H9 (cell line): ENCODE data around the gene ZNF784. TPM values are rescaled to one million over a fixed set of nuclear protein-coding genes. Genes with fewer than 3 reads are reported as not detected.
A peak's percentile ranks its signal among the peaks of the same experiment; 100 is the strongest.

Experiments
- DNase-seq: peaks from one replicate; pipeline ENCODE4 v3.0.0-alpha.2; 2017
- H2AFZ ChIP-seq: one replicate; pipeline ENCODE4 v1.6.1; 2013; ENCODE audit warnings: mild to moderate bottlenecking, low read length, control low read depth, moderate library complexity
- H2AK5ac ChIP-seq: 2 replicates; pipeline ENCODE4 v1.6.1; 2013; ENCODE audit warnings: low read length, control low read depth, mixed read lengths; ENCODE audit not compliant: insufficient read length
- H2BK120ac ChIP-seq: one replicate; pipeline ENCODE4 v1.6.1; 2013; ENCODE audit warnings: low read depth, mild to moderate bottlenecking, low read length, control low read depth, inconsistent platforms; ENCODE audit not compliant: poor library complexity, severe bottlenecking
- H2BK12ac ChIP-seq: 2 replicates; pipeline ENCODE4 v1.6.1; 2013; ENCODE audit warnings: low read length, control low read depth, mixed read lengths, low read depth; ENCODE audit not compliant: insufficient read length
- H2BK15ac ChIP-seq: 2 replicates; pipeline ENCODE4 v1.6.1; 2013; ENCODE audit warnings: low read depth, low read length, control low read depth
- H2BK20ac ChIP-seq: one replicate; pipeline ENCODE4 v1.6.1; 2013; ENCODE audit warnings: low read depth, mild to moderate bottlenecking, low read length, control low read depth, inconsistent platforms; ENCODE audit not compliant: poor library complexity, severe bottlenecking
- H2BK5ac ChIP-seq: 2 replicates; pipeline ENCODE4 v1.6.1; 2013; ENCODE audit warnings: low read length, control low read depth, mixed read lengths; ENCODE audit not compliant: insufficient read length
- H3K14ac ChIP-seq: 2 replicates; pipeline ENCODE4 v1.6.1; 2013; ENCODE audit warnings: low read length, control low read depth; ENCODE audit not compliant: insufficient read depth
- H3K18ac ChIP-seq: 2 replicates; pipeline ENCODE4 v1.6.1; 2013; ENCODE audit warnings: low read depth, mild to moderate bottlenecking, mixed read lengths, low read length, control low read depth; ENCODE audit not compliant: insufficient read length
- H3K23ac ChIP-seq: 2 replicates; pipeline ENCODE4 v1.6.1; 2013; ENCODE audit warnings: low read length, control low read depth, mixed read lengths, low read depth; ENCODE audit not compliant: insufficient read length
- H3K23me2 ChIP-seq: 2 replicates; pipeline ENCODE4 v1.6.1; 2013; ENCODE audit warnings: low read depth, mild to moderate bottlenecking, mixed read lengths, low read length, control low read depth; ENCODE audit not compliant: insufficient read length, poor library complexity, severe bottlenecking
- H3K27ac ChIP-seq: 2 replicates; pipeline ENCODE4 v1.5.1; 2013; ENCODE audit warnings: low read length, control low read depth, mixed read lengths, low read depth; ENCODE audit not compliant: insufficient read length
- H3K27me3 ChIP-seq: 2 replicates; pipeline ENCODE4 v1.6.1; 2013; ENCODE audit warnings: low read length, control low read depth, inconsistent platforms; ENCODE audit not compliant: insufficient read depth
- H3K4ac ChIP-seq: 2 replicates; pipeline ENCODE4 v1.6.1; 2013; ENCODE audit warnings: low read depth, mild to moderate bottlenecking, control low read depth, inconsistent platforms, low read length, moderate library complexity
- H3K4me1 ChIP-seq: 2 replicates; pipeline ENCODE4 v1.6.1; 2013; ENCODE audit warnings: low read length, control low read depth, inconsistent platforms; ENCODE audit not compliant: insufficient read depth
- H3K4me2 ChIP-seq: 2 replicates; pipeline ENCODE4 v1.6.1; 2013; ENCODE audit warnings: low read length, control low read depth, mixed read lengths; ENCODE audit not compliant: insufficient read length, insufficient read depth
- H3K56ac ChIP-seq: 2 replicates; pipeline ENCODE4 v1.6.1; 2013; ENCODE audit warnings: low read depth, mild to moderate bottlenecking, mixed read lengths, low read length, control low read depth; ENCODE audit not compliant: insufficient read length
- H3K79me1 ChIP-seq: 2 replicates; pipeline ENCODE4 v1.6.1; 2013; ENCODE audit warnings: low read depth, mild to moderate bottlenecking, moderate library complexity, low read length, control low read depth, inconsistent platforms; ENCODE audit not compliant: insufficient read depth, poor library complexity, severe bottlenecking
- H3K79me2 ChIP-seq: 2 replicates; pipeline ENCODE4 v1.6.1; 2013; ENCODE audit warnings: low read length, control low read depth, inconsistent platforms; ENCODE audit not compliant: insufficient read depth
- H3K9ac ChIP-seq: 2 replicates; pipeline ENCODE4 v1.6.1; 2013; ENCODE audit warnings: low read length, control low read depth, mixed read lengths; ENCODE audit not compliant: insufficient read length; ENCODE audit errors: extremely low read depth
- H3K9me3 ChIP-seq: one replicate; pipeline ENCODE4 v1.6.1; 2013; ENCODE audit warnings: low read depth, low read length, inconsistent platforms; ENCODE audit not compliant: control insufficient read depth
- H3T11ph ChIP-seq: one replicate; pipeline ENCODE4 v1.6.1; 2013; ENCODE audit warnings: mild to moderate bottlenecking, low read length, control low read depth, inconsistent platforms
- H4K20me1 ChIP-seq: one replicate; pipeline ENCODE4 v1.6.1; 2013; ENCODE audit not compliant: control insufficient read depth, insufficient read length, insufficient read depth
- H4K5ac ChIP-seq: 2 replicates; pipeline ENCODE4 v1.6.1; 2013; ENCODE audit warnings: low read depth, mild to moderate bottlenecking, mixed read lengths, low read length, control low read depth; ENCODE audit not compliant: insufficient read length
- H4K8ac ChIP-seq: replicated peaks from 2 replicates; pipeline ENCODE4 v1.6.1; 2013; ENCODE audit warnings: low read length, control low read depth, mixed read lengths, low read depth; ENCODE audit not compliant: insufficient read length
- H4K91ac ChIP-seq: 2 replicates; pipeline ENCODE4 v1.6.1; 2013; ENCODE audit warnings: low read depth, mild to moderate bottlenecking, moderate library complexity, mixed read lengths, low read length, control low read depth; ENCODE audit not compliant: insufficient read length
- H3K27ac Mint-ChIP-seq, 3 experiments: 2 replicates in 2 of 3; 3 replicates in 1 of 3; pipeline ENCODE4 v1.8.0; 2020 to 2021; ENCODE audit warnings: mixed read lengths in 3 of 3, mild to moderate bottlenecking in 1 of 3, moderate library complexity in 1 of 3
- H3K27me3 Mint-ChIP-seq: 2 replicates; pipeline ENCODE4 v1.8.0; 2021; ENCODE audit warnings: low read depth, mild to moderate bottlenecking, moderate library complexity, mixed read lengths
- H3K36me3 Mint-ChIP-seq, 3 experiments: 2 replicates in 2 of 3; 3 replicates in 1 of 3; pipeline ENCODE4 v1.8.0; 2020 to 2021; ENCODE audit warnings: low read depth in 3 of 3, mixed read lengths in 3 of 3; ENCODE audit not compliant: insufficient read depth in 1 of 3
- H3K4me1 Mint-ChIP-seq, 2 experiments: 2 replicates each; pipeline ENCODE4 v1.8.0; 2020; ENCODE audit warnings: mixed read lengths in 2 of 2
- H3K4me3 Mint-ChIP-seq, 2 experiments: 2 replicates in 1 of 2; 3 replicates in 1 of 2; pipeline ENCODE4 v1.8.0; 2020 to 2021; ENCODE audit warnings: mild to moderate bottlenecking in 2 of 2, mixed read lengths in 2 of 2, moderate library complexity in 1 of 2
- H3K9me3 Mint-ChIP-seq, 2 experiments: 2 replicates in 1 of 2; 3 replicates in 1 of 2; pipeline ENCODE4 v1.8.0; 2020; ENCODE audit warnings: mild to moderate bottlenecking in 2 of 2, mixed read lengths in 2 of 2, moderate library complexity in 1 of 2
- WGBS: extraction: QIAGEN DNeasy Blood & Tissue Kit; methylation state at CpG from one replicate; pipeline ENCODE4 v1.1.7; 2013; ENCODE audit warnings: missing lambda C conversion rate, low lambda C conversion rate, mixed read lengths; ENCODE audit not compliant: insufficient read length; ENCODE audit errors: extremely low coverage; 5-methylcytosine and 5-hydroxymethylcytosine counted together
- total RNA-seq: library from RNA; stranded (reverse); gene quantifications from 2 replicates; pipeline ENCODE4 v1.2.1, GENCODE V29; 2021
- TF ChIP-seq, protein P1 (sequence below): fragments of 200-600 bp; sonication (generic); conservative IDR thresholded peaks from 3 replicates; pipeline ENCODE4 v1.8.0; 2021; ENCODE audit warnings: antibody characterized with exemption, mild to moderate bottlenecking

The ZNF784 gene
- total RNA-seq, 1 experiment from 2014 or later: 10.7 TPM

DNA sequence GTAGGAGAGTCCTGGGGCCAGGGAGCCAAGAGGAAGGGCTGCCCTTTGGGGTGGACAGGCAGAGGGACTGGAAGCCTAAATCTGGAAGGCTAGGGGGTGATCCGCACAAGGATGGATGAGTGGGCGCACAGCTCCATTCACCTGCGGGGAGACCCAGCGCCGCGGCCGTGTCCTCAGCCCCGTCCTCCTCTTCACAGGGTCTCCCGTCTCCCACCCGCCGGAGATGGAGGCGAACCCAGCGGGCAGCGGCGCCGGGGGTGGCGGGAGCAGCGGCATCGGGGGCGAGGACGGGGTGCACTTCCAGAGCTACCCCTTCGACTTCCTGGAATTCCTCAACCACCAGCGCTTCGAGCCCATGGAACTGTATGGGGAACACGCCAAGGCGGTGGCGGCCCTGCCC, 11.0 kb downstream of the ZNF784 start:
- H3K23me2 ChIP-seq: no peaks in the 10 kb centered on the region
- H2BK20ac ChIP-seq: no peak overlapping the region
- no peak overlapping the region for H2BK120ac ChIP-seq
- no peak overlapping the region for H2BK12ac ChIP-seq
- no peak overlapping the region for H3K4ac ChIP-seq
- H3K4me1 ChIP-seq: no peaks in the 10 kb centered on the region
- no peak overlapping the region for H4K5ac ChIP-seq
- H2AFZ ChIP-seq: no peak overlapping the region
- H4K91ac ChIP-seq: no peak overlapping the region
- 0 out of 2 replicates have a peak, but pooled peaks cover 1% of the 10 kb centered on the region for H3K79me2 ChIP-seq
- H2AK5ac ChIP-seq: no peak overlapping the region
- no peak overlapping the region for H3T11ph ChIP-seq
- DNase-seq: no peak
- no peaks in the 10 kb centered on the region; the same call in 1 of the 2 replicates for H3K27me3 Mint-ChIP-seq
- H4K8ac ChIP-seq: no peak overlapping the region
- H3K23ac ChIP-seq: no peak overlapping the region
- H3K27me3 ChIP-seq: no peaks in the 10 kb centered on the region
- H3K4me3 Mint-ChIP-seq: peak overlapping the region in 1 of 2 experiments; percentile 14; a peak in 1 of 5 replicates
- H3K27ac ChIP-seq: no peak overlapping the region
- no peaks in the 10 kb centered on the region for H4K20me1 ChIP-seq
- no peak overlapping the region for H2BK5ac ChIP-seq
- H3K36me3 Mint-ChIP-seq: peaks cover 15 to 41% (median 36%) of the 10 kb centered on the region in 3 experiments
- H3K9ac ChIP-seq: no peak overlapping the region
- H3K9me3 ChIP-seq: no peaks in the 10 kb centered on the region
- peaks cover 0 to 2% of the 10 kb centered on the region in 2 experiments; a peak in 1 of 4 replicates for H3K4me1 Mint-ChIP-seq
- no peaks in the 10 kb centered on the region for H3K9me3 Mint-ChIP-seq
- WGBS: no CpG with 5 or more reads among the region's 27 CpGs
- no peaks in the 10 kb centered on the region for H3K79me1 ChIP-seq
- H3K4me2 ChIP-seq: no peak overlapping the region
- H2BK15ac ChIP-seq: no peak overlapping the region
- no peak overlapping the region for H3K18ac ChIP-seq
- H3K14ac ChIP-seq: no peak overlapping the region
- no peak overlapping the region for H3K56ac ChIP-seq
- TF ChIP-seq, protein P1, sequence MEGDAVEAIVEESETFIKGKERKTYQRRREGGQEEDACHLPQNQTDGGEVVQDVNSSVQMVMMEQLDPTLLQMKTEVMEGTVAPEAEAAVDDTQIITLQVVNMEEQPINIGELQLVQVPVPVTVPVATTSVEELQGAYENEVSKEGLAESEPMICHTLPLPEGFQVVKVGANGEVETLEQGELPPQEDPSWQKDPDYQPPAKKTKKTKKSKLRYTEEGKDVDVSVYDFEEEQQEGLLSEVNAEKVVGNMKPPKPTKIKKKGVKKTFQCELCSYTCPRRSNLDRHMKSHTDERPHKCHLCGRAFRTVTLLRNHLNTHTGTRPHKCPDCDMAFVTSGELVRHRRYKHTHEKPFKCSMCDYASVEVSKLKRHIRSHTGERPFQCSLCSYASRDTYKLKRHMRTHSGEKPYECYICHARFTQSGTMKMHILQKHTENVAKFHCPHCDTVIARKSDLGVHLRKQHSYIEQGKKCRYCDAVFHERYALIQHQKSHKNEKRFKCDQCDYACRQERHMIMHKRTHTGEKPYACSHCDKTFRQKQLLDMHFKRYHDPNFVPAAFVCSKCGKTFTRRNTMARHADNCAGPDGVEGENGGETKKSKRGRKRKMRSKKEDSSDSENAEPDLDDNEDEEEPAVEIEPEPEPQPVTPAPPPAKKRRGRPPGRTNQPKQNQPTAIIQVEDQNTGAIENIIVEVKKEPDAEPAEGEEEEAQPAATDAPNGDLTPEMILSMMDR: no peak
- H3K27ac Mint-ChIP-seq: no peak overlapping the region; a peak in 1 of 7 replicates
